ENCODE results near the gene DISP1.
A peak's percentile ranks its signal among the peaks of the same experiment; 100 is the strongest.

DNA sequence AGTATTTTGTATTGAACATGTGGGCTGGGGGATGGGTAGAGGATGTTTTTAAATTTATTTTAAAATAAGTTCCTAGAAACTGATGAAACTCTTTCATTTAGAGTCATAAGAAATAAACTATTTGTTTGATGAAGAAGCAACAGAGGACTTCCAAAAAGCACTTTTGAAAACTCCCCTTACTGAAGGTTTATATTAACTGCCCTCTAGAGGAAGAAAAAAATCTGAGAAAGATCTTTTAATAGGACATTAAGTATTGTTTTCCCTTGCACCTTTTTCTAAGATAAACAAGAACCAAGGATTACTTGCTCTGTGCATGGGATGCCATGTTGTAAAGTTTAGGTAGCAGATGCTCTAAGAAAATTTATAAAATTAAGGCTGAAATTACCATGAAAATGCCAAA, 14.1 kb downstream of the DISP1 start:
- TF ChIP-seq, protein P1, sequence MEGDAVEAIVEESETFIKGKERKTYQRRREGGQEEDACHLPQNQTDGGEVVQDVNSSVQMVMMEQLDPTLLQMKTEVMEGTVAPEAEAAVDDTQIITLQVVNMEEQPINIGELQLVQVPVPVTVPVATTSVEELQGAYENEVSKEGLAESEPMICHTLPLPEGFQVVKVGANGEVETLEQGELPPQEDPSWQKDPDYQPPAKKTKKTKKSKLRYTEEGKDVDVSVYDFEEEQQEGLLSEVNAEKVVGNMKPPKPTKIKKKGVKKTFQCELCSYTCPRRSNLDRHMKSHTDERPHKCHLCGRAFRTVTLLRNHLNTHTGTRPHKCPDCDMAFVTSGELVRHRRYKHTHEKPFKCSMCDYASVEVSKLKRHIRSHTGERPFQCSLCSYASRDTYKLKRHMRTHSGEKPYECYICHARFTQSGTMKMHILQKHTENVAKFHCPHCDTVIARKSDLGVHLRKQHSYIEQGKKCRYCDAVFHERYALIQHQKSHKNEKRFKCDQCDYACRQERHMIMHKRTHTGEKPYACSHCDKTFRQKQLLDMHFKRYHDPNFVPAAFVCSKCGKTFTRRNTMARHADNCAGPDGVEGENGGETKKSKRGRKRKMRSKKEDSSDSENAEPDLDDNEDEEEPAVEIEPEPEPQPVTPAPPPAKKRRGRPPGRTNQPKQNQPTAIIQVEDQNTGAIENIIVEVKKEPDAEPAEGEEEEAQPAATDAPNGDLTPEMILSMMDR (IDR thresholded peaks at IDR 0.05): peak in 1 of 4 experiments; percentile 16
- TF ChIP-seq POLR2A (IDR thresholded peaks at IDR 0.05): no peak
- no peak for TF ChIP-seq POLR2AphosphoS5 (IDR thresholded peaks at IDR 0.05)
- TF ChIP-seq EP300 (IDR thresholded peaks at IDR 0.05): no peak
